Loucy (cell line): ENCODE measurements around the gene VSIG1.

Experiments used
- EZH2phosphoT487 ChIP-seq: fragments of 200-600 bp; IDR thresholded peaks from 2 replicates; pipeline ENCODE4 v1.6.1; 2018; ENCODE audit warnings: antibody characterized with exemption, mild to moderate bottlenecking, moderate library complexity, borderline replicate concordance
- TF ChIP-seq, protein P1 (sequence below): fragments of 200-600 bp; sonication (generic); conservative IDR thresholded peaks from 2 replicates; pipeline ENCODE4 v1.5.1; 2014; ENCODE audit warnings: mild to moderate bottlenecking, antibody characterized with exemption, low read length

DNA sequence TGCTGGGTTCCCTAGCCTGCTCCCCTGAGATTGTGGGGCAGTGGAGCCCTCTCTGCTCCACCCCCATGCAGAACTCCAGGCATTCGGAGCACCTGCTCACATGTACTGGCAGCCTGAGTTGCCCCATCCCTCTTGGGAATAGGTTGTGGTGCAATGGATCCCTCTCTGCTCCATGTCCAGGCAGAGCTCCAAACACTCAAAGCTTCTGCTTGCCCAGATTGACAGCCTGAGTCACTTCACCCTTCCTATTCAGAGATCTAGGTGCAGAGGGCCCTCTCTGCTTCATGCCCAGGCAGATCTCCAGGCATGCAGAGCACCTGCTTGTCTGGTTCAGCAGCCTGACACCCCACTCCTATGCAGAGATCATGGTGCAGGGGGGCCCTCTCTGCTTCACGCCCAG, 44.1 kb upstream of the VSIG1 start:
- TF ChIP-seq, protein P1, sequence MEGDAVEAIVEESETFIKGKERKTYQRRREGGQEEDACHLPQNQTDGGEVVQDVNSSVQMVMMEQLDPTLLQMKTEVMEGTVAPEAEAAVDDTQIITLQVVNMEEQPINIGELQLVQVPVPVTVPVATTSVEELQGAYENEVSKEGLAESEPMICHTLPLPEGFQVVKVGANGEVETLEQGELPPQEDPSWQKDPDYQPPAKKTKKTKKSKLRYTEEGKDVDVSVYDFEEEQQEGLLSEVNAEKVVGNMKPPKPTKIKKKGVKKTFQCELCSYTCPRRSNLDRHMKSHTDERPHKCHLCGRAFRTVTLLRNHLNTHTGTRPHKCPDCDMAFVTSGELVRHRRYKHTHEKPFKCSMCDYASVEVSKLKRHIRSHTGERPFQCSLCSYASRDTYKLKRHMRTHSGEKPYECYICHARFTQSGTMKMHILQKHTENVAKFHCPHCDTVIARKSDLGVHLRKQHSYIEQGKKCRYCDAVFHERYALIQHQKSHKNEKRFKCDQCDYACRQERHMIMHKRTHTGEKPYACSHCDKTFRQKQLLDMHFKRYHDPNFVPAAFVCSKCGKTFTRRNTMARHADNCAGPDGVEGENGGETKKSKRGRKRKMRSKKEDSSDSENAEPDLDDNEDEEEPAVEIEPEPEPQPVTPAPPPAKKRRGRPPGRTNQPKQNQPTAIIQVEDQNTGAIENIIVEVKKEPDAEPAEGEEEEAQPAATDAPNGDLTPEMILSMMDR: no peak
- TF ChIP-seq EZH2phosphoT487: no peak
